Measurements from ENCODE around the gene SNCAIP.

Gene SNCAIP

GRCh38 chr5:122490718-122491117, 178.7 kb downstream of the SNCAIP start:
- no peaks in the 10 kb centered on the region for H3F3A ChIP-seq (ENCODE audit: insufficient read depth, low read length)
- TF ChIP-seq, protein P1, sequence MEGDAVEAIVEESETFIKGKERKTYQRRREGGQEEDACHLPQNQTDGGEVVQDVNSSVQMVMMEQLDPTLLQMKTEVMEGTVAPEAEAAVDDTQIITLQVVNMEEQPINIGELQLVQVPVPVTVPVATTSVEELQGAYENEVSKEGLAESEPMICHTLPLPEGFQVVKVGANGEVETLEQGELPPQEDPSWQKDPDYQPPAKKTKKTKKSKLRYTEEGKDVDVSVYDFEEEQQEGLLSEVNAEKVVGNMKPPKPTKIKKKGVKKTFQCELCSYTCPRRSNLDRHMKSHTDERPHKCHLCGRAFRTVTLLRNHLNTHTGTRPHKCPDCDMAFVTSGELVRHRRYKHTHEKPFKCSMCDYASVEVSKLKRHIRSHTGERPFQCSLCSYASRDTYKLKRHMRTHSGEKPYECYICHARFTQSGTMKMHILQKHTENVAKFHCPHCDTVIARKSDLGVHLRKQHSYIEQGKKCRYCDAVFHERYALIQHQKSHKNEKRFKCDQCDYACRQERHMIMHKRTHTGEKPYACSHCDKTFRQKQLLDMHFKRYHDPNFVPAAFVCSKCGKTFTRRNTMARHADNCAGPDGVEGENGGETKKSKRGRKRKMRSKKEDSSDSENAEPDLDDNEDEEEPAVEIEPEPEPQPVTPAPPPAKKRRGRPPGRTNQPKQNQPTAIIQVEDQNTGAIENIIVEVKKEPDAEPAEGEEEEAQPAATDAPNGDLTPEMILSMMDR (IDR thresholded peaks at IDR 0.05; ENCODE audit: low read length), result no peak
- TF ChIP-seq EZH2 (IDR thresholded peaks at IDR 0.05; ENCODE audit: borderline replicate concordance, low read length), result no peak
- H3K4me2 ChIP-seq (ENCODE audit: low read length), result no peak overlapping the region
- H3K9me2 ChIP-seq (ENCODE audit: low read depth, low read length), result no peaks in the 10 kb centered on the region
- H3K9ac ChIP-seq (ENCODE audit: low read length), result no peak overlapping the region
- no peaks in the 10 kb centered on the region for H3K79me2 ChIP-seq (ENCODE audit: insufficient read depth, low read length)
- H3K4me3 ChIP-seq (ENCODE audit: low read depth, low read length, poor library complexity, severe bottlenecking), result no peak overlapping the region
- H3K4me1 ChIP-seq (ENCODE audit: insufficient read depth, low read length, severe bottlenecking), result no peaks in the 10 kb centered on the region
- no peak overlapping the region for H3K27ac ChIP-seq (ENCODE audit: low read depth, low read length, poor library complexity, severe bottlenecking)
- H3K36me3 ChIP-seq (ENCODE audit: insufficient read depth, low read length), result no peaks in the 10 kb centered on the region
- no peaks in the 10 kb centered on the region for H4K20me1 ChIP-seq (ENCODE audit: insufficient read depth, low read length)
- H2AFZ ChIP-seq (ENCODE audit: low read length), result no peak overlapping the region
- H3K27me3 ChIP-seq (ENCODE audit: insufficient read depth, low read length), result no peaks in the 10 kb centered on the region
- H3K9me3 ChIP-seq (ENCODE audit: low read length), result no peaks in the 10 kb centered on the region

GRCh38 chr5:122492675-122493074, 180.6 kb downstream of the SNCAIP start:
- H4K20me1 ChIP-seq (ENCODE audit: insufficient read depth, low read length), result no peaks in the 10 kb centered on the region
- no peaks in the 10 kb centered on the region for H3K9me2 ChIP-seq (ENCODE audit: low read depth, low read length)
- H3K4me1 ChIP-seq (ENCODE audit: insufficient read depth, low read length, severe bottlenecking), result no peaks in the 10 kb centered on the region
- no peaks in the 10 kb centered on the region for H3F3A ChIP-seq (ENCODE audit: insufficient read depth, low read length)
- H3K4me2 ChIP-seq (ENCODE audit: low read length), result no peak overlapping the region
- no peak overlapping the region for H2AFZ ChIP-seq (ENCODE audit: low read length)
- no peak overlapping the region for H3K4me3 ChIP-seq (ENCODE audit: low read depth, low read length, poor library complexity, severe bottlenecking)
- TF ChIP-seq, protein P1 (IDR thresholded peaks at IDR 0.05; ENCODE audit: low read length), result peak; percentile 47
- no peak for TF ChIP-seq EZH2 (IDR thresholded peaks at IDR 0.05; ENCODE audit: borderline replicate concordance, low read length)
- no peaks in the 10 kb centered on the region for H3K36me3 ChIP-seq (ENCODE audit: insufficient read depth, low read length)
- no peaks in the 10 kb centered on the region for H3K27me3 ChIP-seq (ENCODE audit: insufficient read depth, low read length)
- no peaks in the 10 kb centered on the region for H3K79me2 ChIP-seq (ENCODE audit: insufficient read depth, low read length)
- no peak overlapping the region for H3K27ac ChIP-seq (ENCODE audit: low read depth, low read length, poor library complexity, severe bottlenecking)
- H3K9me3 ChIP-seq (ENCODE audit: low read length), result no peaks in the 10 kb centered on the region
- H3K9ac ChIP-seq (ENCODE audit: low read length), result no peak overlapping the region

DNA sequence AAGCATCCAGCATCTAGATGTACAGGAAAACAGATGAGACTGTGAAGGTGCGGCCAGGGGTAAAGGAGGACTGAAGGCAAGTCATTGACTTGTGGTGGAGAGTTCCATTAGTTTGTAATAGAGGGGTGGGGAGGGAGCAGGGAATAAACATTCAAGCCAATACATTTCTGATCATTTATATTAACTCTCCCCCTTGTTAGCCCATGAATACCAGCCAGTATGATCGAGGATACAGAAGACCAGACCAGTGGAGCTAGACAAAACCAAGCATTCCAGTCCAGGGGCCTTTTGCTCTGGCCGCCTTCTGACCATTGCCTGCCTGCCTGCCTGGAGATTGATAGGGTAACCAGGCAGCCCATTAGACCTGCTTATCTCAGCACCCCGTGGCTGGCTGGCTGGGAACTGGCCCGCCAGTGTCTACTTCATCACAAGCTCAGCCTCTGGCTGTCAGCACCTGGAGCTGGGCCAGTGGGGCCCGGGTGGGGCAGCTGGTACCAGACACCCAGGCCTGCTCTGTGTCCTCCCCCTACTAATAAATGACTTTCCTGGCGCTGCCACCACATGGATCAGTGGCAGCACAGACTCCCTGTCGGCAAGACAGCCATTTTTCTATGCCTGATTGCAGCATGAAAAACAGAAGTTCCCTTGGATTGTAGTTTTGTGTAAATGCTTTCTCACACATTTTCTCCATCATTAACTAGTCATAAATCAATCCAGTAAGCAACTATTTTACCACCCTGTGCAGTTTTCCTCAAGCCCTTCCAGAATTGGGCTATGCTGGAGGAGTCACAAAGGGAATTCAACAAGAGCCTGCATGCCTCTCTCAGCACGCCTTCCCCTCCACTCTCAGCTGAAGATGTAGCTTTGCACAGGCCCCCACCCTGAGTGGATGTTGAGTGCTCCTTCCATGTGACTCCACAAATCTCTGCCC, 181.3 kb downstream of the SNCAIP start:
- Histone ChIP-seq H3K4me1 (ENCODE audit: insufficient read depth, low read length, severe bottlenecking) (no peaks in the 10 kb centered on the region), H3K4me2 (ENCODE audit: low read length) (no peak overlapping the region), H3K27me3 (ENCODE audit: insufficient read depth, low read length) (no peaks in the 10 kb centered on the region)

More for the DNA sequence above, 181.3 kb downstream of the SNCAIP start:
- H3K79me2 ChIP-seq (ENCODE audit: insufficient read depth, low read length), result no peaks in the 10 kb centered on the region
- H3K4me3 ChIP-seq (ENCODE audit: low read depth, low read length, poor library complexity, severe bottlenecking), result no peak overlapping the region
- H2AFZ ChIP-seq (ENCODE audit: low read length), result no peak overlapping the region
- H3K36me3 ChIP-seq (ENCODE audit: insufficient read depth, low read length), result no peaks in the 10 kb centered on the region
- H3K9ac ChIP-seq (ENCODE audit: low read length), result no peak overlapping the region
- no peaks in the 10 kb centered on the region for H3K9me3 ChIP-seq (ENCODE audit: low read length)
- no peaks in the 10 kb centered on the region for H3F3A ChIP-seq (ENCODE audit: insufficient read depth, low read length)
- no peaks in the 10 kb centered on the region for H3K9me2 ChIP-seq (ENCODE audit: low read depth, low read length)
- H3K27ac ChIP-seq (ENCODE audit: low read depth, low read length, poor library complexity, severe bottlenecking), result no peak overlapping the region
- TF ChIP-seq, protein P1 (IDR thresholded peaks at IDR 0.05; ENCODE audit: low read length), result no peak
- TF ChIP-seq EZH2 (IDR thresholded peaks at IDR 0.05; ENCODE audit: borderline replicate concordance, low read length), result no peak
- no peaks in the 10 kb centered on the region for H4K20me1 ChIP-seq (ENCODE audit: insufficient read depth, low read length)

All from OCI-LY1 (cell line).